H1 (cell line): ENCODE data around the gene SMG9. TPM values are rescaled to one million over a fixed set of nuclear protein-coding genes. Genes with fewer than 3 reads are reported as not detected.

ENCODE experiments used
- CTCF ChIA-PET: fragments of 300-600 bp; sonication (Branson Sonifier 250); formaldehyde crosslinking; loops from one replicate; lab custom pipeline; 2021; ENCODE audit not compliant: partially characterized antibody; lab: Charles Lee
- POLR2A ChIA-PET: fragments of 300-600 bp; sonication (Branson Sonifier 250); formaldehyde crosslinking; loops from one replicate; lab custom pipeline; 2021; ENCODE audit warnings: inconsistent platforms; ENCODE audit not compliant: partially characterized antibody; lab: Charles Lee
- DNase-seq, 2 experiments: peaks; one replicate each; pipeline versions ENCODE4 v3.0.0 to v3.0.0-alpha.2; 2010 to 2022; ENCODE audit warnings: low spot score in 2 of 2, low read depth in 1 of 2, mixed read lengths in 1 of 2
- FAIRE-seq: peaks from 2 replicates; lab custom pipeline; 2011; peaks lifted over from hg19 to GRCh38; lab: Jason Lieb, UNC
- H2AFZ ChIP-seq: 2 replicates; pipeline ENCODE4 v1.8.1; 2012; ENCODE audit warnings: low read length, inconsistent platforms
- H2AK5ac ChIP-seq: 2 replicates; pipeline ENCODE4 v1.6.1; 2013; ENCODE audit warnings: low read depth, low read length
- H2BK120ac ChIP-seq: replicated peaks from 2 replicates; pipeline ENCODE3; 2013; ENCODE audit warnings: low read depth, low read length, inconsistent platforms
- H2BK12ac ChIP-seq: 2 replicates; pipeline ENCODE4 v1.6.1; 2013; ENCODE audit warnings: low read depth, low read length
- H2BK15ac ChIP-seq: 2 replicates; pipeline ENCODE4 v1.6.1; 2013; ENCODE audit warnings: low read length
- H2BK20ac ChIP-seq: 2 replicates; pipeline ENCODE4 v1.6.1; 2013; ENCODE audit warnings: low read length
- H2BK5ac ChIP-seq: 2 replicates; pipeline ENCODE4 v1.6.1; 2013; ENCODE audit warnings: low read depth, low read length
- H3K14ac ChIP-seq: 2 replicates; pipeline ENCODE4 v1.6.1; 2013; ENCODE audit warnings: inconsistent platforms; ENCODE audit not compliant: insufficient read length
- H3K18ac ChIP-seq: 2 replicates; pipeline ENCODE4 v1.6.1; 2013; ENCODE audit warnings: low read length; ENCODE audit errors: extremely low read depth
- H3K23ac ChIP-seq: 2 replicates; pipeline ENCODE4 v1.6.1; 2013; ENCODE audit warnings: inconsistent platforms; ENCODE audit not compliant: insufficient read length
- H3K23me2 ChIP-seq: 2 replicates; pipeline ENCODE4 v1.6.1; 2013; ENCODE audit warnings: low read depth, low read length
- H3K27ac ChIP-seq: 2 replicates; pipeline ENCODE4 v1.6.1; 2011; ENCODE audit warnings: low read depth, low read length, inconsistent platforms
- H3K27me3 ChIP-seq, 4 experiments: replicated peaks in 1 of 4; 1 replicate in 1 of 4; 2 replicates in 3 of 4; pipeline versions ENCODE4 v1.6.1 to v1.8.1; 2011 to 2013; ENCODE audit warnings: low read length in 3 of 4, mild to moderate bottlenecking in 3 of 4, inconsistent platforms in 2 of 4, mixed read lengths in 2 of 4, moderate library complexity in 1 of 4; ENCODE audit not compliant: control insufficient read depth in 3 of 4, insufficient read depth in 3 of 4; ENCODE audit errors: extremely low read depth in 1 of 4
- H3K36me3 ChIP-seq, 4 experiments: 2 replicates each; pipeline versions ENCODE4 v1.6.1 to v1.8.1; 2011 to 2013; ENCODE audit warnings: mild to moderate bottlenecking in 4 of 4, low read length in 3 of 4, moderate library complexity in 2 of 4, control low read depth in 1 of 4, inconsistent platforms in 1 of 4; ENCODE audit not compliant: insufficient read depth in 4 of 4, control insufficient read depth in 2 of 4
- H3K4ac ChIP-seq: replicated peaks from 2 replicates; pipeline ENCODE3; 2013; ENCODE audit warnings: low read length, low read depth, mixed read lengths, inconsistent platforms; ENCODE audit not compliant: insufficient read length
- H3K4me1 ChIP-seq, 4 experiments: replicated peaks in 1 of 4; 1 replicate in 1 of 4; 2 replicates in 3 of 4; pipeline versions ENCODE4 v1.6.1 to v1.8.1; 2011 to 2013; ENCODE audit warnings: low read length in 3 of 4, inconsistent platforms in 2 of 4, mixed read lengths in 1 of 4; ENCODE audit not compliant: insufficient read depth in 4 of 4, control insufficient read depth in 3 of 4
- H3K4me2 ChIP-seq, 2 experiments: 2 replicates each; pipeline versions ENCODE4 v1.6.1 to v1.8.1; 2011 to 2013; ENCODE audit warnings: low read depth in 2 of 2, low read length in 2 of 2, control low read depth in 1 of 2, inconsistent platforms in 1 of 2, mild to moderate bottlenecking in 1 of 2; ENCODE audit not compliant: insufficient read depth in 1 of 2
- H3K4me3 ChIP-seq, 4 experiments: fragments of 200-600, 300-600 bp in 1 of 4; sonication (generic), shearing (Covaris generic), sonication (Bioruptor Twin) in 1 of 4; 2 replicates each; pipeline versions ENCODE4 v1.5.1 to v1.8.1; 2011 to 2016; ENCODE audit warnings: low read length in 4 of 4, low read depth in 3 of 4, control low read depth in 2 of 4, inconsistent platforms in 2 of 4, mild to moderate bottlenecking in 2 of 4, mixed read lengths in 1 of 4, moderate library complexity in 1 of 4; ENCODE audit not compliant: insufficient read depth in 2 of 4; ENCODE audit errors: extremely low read depth in 1 of 4
- H3K56ac ChIP-seq: replicated peaks from 2 replicates; pipeline ENCODE3; 2013; ENCODE audit warnings: low read depth, mild to moderate bottlenecking, mixed read lengths, low read length, inconsistent platforms; ENCODE audit not compliant: insufficient read length
- H3K79me1 ChIP-seq: 2 replicates; pipeline ENCODE4 v1.6.1; 2013; ENCODE audit warnings: low read depth, low read length, control low read depth
- H3K79me2 ChIP-seq, 2 experiments: 2 replicates each; pipeline versions ENCODE4 v1.6.1 to v1.8.1; 2012 to 2013; ENCODE audit warnings: low read length in 2 of 2, mild to moderate bottlenecking in 2 of 2, inconsistent platforms in 1 of 2; ENCODE audit not compliant: insufficient read depth in 2 of 2, control insufficient read depth in 1 of 2
- H3K9ac ChIP-seq, 4 experiments: replicated peaks in 1 of 4; 1 replicate in 1 of 4; 2 replicates in 3 of 4; pipeline versions ENCODE4 v1.6.1 to v1.8.1; 2011 to 2013; ENCODE audit warnings: low read depth in 3 of 4, low read length in 3 of 4, control low read depth in 2 of 4, mild to moderate bottlenecking in 2 of 4, moderate library complexity in 2 of 4, inconsistent platforms in 1 of 4; ENCODE audit errors: extremely low read depth in 1 of 4
- H3K9me3 ChIP-seq, 2 experiments: 2 replicates each; pipeline versions ENCODE4 v1.6.1 to v1.8.1; 2012 to 2013; ENCODE audit warnings: mild to moderate bottlenecking in 2 of 2, moderate library complexity in 2 of 2, control low read depth in 1 of 2, inconsistent platforms in 1 of 2, low read depth in 1 of 2, low read length in 1 of 2, mixed read lengths in 1 of 2; ENCODE audit not compliant: insufficient read depth in 2 of 2
- H4K20me1 ChIP-seq, 2 experiments: replicated peaks in 1 of 2; 2 replicates each; pipeline versions ENCODE3 to v1.8.1; 2011 to 2013; ENCODE audit warnings: inconsistent platforms in 2 of 2, low read length in 2 of 2, mild to moderate bottlenecking in 1 of 2; ENCODE audit not compliant: insufficient read depth in 2 of 2, control insufficient read depth in 1 of 2
- H4K5ac ChIP-seq: 2 replicates; pipeline ENCODE4 v1.6.1; 2013; ENCODE audit warnings: low read length, low read depth, mixed read lengths, inconsistent platforms; ENCODE audit not compliant: insufficient read length
- H4K8ac ChIP-seq: 2 replicates; pipeline ENCODE4 v1.8.0; 2013; ENCODE audit warnings: mild to moderate bottlenecking, moderate library complexity, low read length, inconsistent platforms; ENCODE audit not compliant: insufficient read depth; ENCODE audit errors: extremely low read depth
- H4K91ac ChIP-seq: replicated peaks from 2 replicates; pipeline ENCODE3; 2013; ENCODE audit warnings: low read length, mixed read lengths, inconsistent platforms; ENCODE audit not compliant: insufficient read length
- EGR1 ChIP-seq: IDR thresholded peaks from 2 replicates; pipeline ENCODE4 v1.6.1; 2011; ENCODE audit warnings: low read depth, low read length, borderline replicate concordance
- EZH2 ChIP-seq: fragments of 200-600 bp; sonication (generic); IDR thresholded peaks from 2 replicates; pipeline ENCODE4 v1.7.1; 2012; ENCODE audit warnings: low read depth, mild to moderate bottlenecking, moderate library complexity, low read length, inconsistent platforms; ENCODE audit not compliant: severe bottlenecking
- GTF2F1 ChIP-seq: IDR thresholded peaks from 2 replicates; pipeline ENCODE4 v1.6.1; 2012; ENCODE audit warnings: low read depth, low read length, improper control_type of control experiment, borderline replicate concordance
- POLR2A ChIP-seq, 2 experiments: IDR thresholded peaks; 1 replicate in 1 of 2; 2 replicates in 1 of 2; pipeline ENCODE4 v1.6.1; 2011; ENCODE audit warnings: low read depth in 2 of 2, low read length in 2 of 2, mild to moderate bottlenecking in 2 of 2; ENCODE audit errors: control extremely low read depth in 1 of 2
- SIN3A ChIP-seq, 2 experiments: IDR thresholded peaks in 1 of 2; conservative IDR thresholded peaks in 1 of 2; 2 replicates each; pipeline ENCODE4 v1.6.1; 2011 to 2012; ENCODE audit warnings: low read length in 2 of 2, improper control_type of control experiment in 1 of 2, low read depth in 1 of 2, mild to moderate bottlenecking in 1 of 2
- SIRT6 ChIP-seq: IDR thresholded peaks from one replicate; pipeline ENCODE4 v1.7.1; 2012; ENCODE audit warnings: low read length, inconsistent platforms
- SIX5 ChIP-seq: IDR thresholded peaks from 2 replicates; pipeline ENCODE4 v1.6.1; 2011; ENCODE audit warnings: mild to moderate bottlenecking, low read depth, low read length
- SP1 ChIP-seq: IDR thresholded peaks from 2 replicates; pipeline ENCODE4 v1.6.1; 2011; ENCODE audit warnings: low read depth, low read length
- SUZ12 ChIP-seq: fragments of 200-600 bp; sonication (generic); IDR thresholded peaks from 2 replicates; pipeline ENCODE4 v1.6.1; 2012; ENCODE audit warnings: mild to moderate bottlenecking, inconsistent platforms, low read length, moderate library complexity, mixed read lengths
- TBP ChIP-seq: IDR thresholded peaks from 2 replicates; pipeline ENCODE4 v1.6.1; 2011; ENCODE audit warnings: low read depth, low read length, improper control_type of control experiment
- WGBS, 2 experiments: shearing (Covaris generic) in 1 of 2; methylation state at CpG; one replicate each; pipeline versions ENCODE4 v1.1.6 to v1.1.7; 2013 to 2015; ENCODE audit warnings: low lambda C conversion rate in 2 of 2, mixed read lengths in 2 of 2, inconsistent platforms in 1 of 2, low coverage in 1 of 2, missing lambda C conversion rate in 1 of 2; ENCODE audit not compliant: insufficient replicate concordance in 2 of 2, insufficient coverage in 1 of 2, insufficient read length in 1 of 2; ENCODE audit errors: extremely low coverage in 1 of 2, missing lambda C conversion rate in 1 of 2; 5-methylcytosine and 5-hydroxymethylcytosine counted together
- polyA plus RNA-seq, 7 experiments: library from polyadenylated mRNA; depleted of rRNA in 3 of 7; stranded (reverse) in 5 of 7; unstranded in 2 of 7; fragments of >200 nt in 5 of 7; fragments of 200-250 nt in 2 of 7; gene quantifications; 1 replicate in 5 of 7; 2 replicates in 1 of 7; 4 replicates in 1 of 7; pipeline versions ENCODE4 v1.2.1 to v1.2.3, GENCODE V29; 2011 to 2013; ENCODE audit warnings: missing spikeins in 2 of 7, mixed read lengths in 2 of 7
- total RNA-seq: library from RNA; stranded (reverse); fragmentation: NEBNext Ultra II Directional; extraction: Animal tissue kit (Norgen Biotek cat#: 25700); gene quantifications from 2 replicates; pipeline ENCODE4 v1.2.1, GENCODE V29; 2021
- TF ChIP-seq, protein P1 (sequence below): IDR thresholded peaks from 2 replicates; pipeline ENCODE4 v1.6.1; 2012; ENCODE audit warnings: inconsistent platforms
- TF ChIP-seq, protein P2 (sequence below): IDR thresholded peaks from 2 replicates; pipeline ENCODE4 v1.6.1; 2011; ENCODE audit warnings: low read depth, mild to moderate bottlenecking, low read length; ENCODE audit not compliant: insufficient read depth

SMG9 gene
- total and polyA plus RNA-seq, 2 of the 8 experiments (the other 6 are each of a cell fraction or from before 2014, with no cell fraction given): 20.4 to 28.7 TPM

DNA sequence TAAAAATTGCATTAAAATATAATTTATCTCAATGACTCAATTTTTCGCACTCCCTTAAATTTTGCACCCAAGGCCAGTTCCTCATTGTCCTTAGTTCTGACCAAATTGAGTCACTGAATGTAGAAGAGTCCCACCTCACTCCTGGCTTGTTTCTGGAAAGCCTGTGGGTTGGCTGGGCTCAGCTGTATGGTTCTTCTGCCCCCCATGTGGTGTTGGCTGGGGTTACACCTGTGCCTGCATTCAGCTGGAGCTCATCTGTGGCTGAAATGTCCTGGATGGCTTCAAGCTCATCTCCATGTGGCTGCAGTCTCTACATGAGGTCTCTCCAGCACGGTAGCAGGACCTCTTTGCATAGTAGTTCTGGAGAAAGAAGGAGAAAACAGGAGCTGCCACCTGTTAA lies 46.0 kb downstream of the SMG9 start:
- H2BK5ac ChIP-seq: no peak overlapping the region
- 50% methylated on average over 2 of the region's 2 CpGs; no CpG with 5 or more reads in 1 of the 2 experiments for WGBS, 2 experiments
- H3K79me1 ChIP-seq: no peaks in the 10 kb centered on the region
- no peak overlapping the region for H3K56ac ChIP-seq
- H4K91ac ChIP-seq: no peak overlapping the region
- no peak overlapping the region for H2AFZ ChIP-seq
- H3K27me3 ChIP-seq: no peaks in the 10 kb centered on the region
- H3K4ac ChIP-seq: no peak overlapping the region
- H3K4me3 ChIP-seq: no peak overlapping the region
- no peaks in the 10 kb centered on the region for H3K79me2 ChIP-seq
- no peak for FAIRE-seq
- H2BK12ac ChIP-seq: no peak overlapping the region
- no peak overlapping the region for H2BK120ac ChIP-seq
- no peak overlapping the region for H2BK15ac ChIP-seq
- no peak overlapping the region for H3K9ac ChIP-seq
- no peaks in the 10 kb centered on the region for H4K20me1 ChIP-seq
- H3K18ac ChIP-seq: no peak overlapping the region
- H2BK20ac ChIP-seq: no peak overlapping the region
- H3K4me1 ChIP-seq: no peaks in the 10 kb centered on the region
- CTCF ChIA-PET: interaction anchor here (0.6 to 2.2 kb wide), 4 partner anchors 13 to 114 kb away, joined by 3 to 6 read pairs (median 4); no protein-coding TSS in a partner anchor
- H2AK5ac ChIP-seq: no peak overlapping the region
- POLR2A ChIA-PET: no interaction called here
- no peak overlapping the region for H3K4me2 ChIP-seq
- no peaks in the 10 kb centered on the region for H3K23me2 ChIP-seq
- no peak overlapping the region for H3K23ac ChIP-seq
- no peak overlapping the region for H4K8ac ChIP-seq
- peaks cover 5 to 7% of the 10 kb centered on the region in 2 experiments; a peak in 3 of 4 replicates for H3K9me3 ChIP-seq
- H3K36me3 ChIP-seq: no peaks in the 10 kb centered on the region
- no peak for DNase-seq
- no peak overlapping the region for H3K14ac ChIP-seq
- no peak overlapping the region for H4K5ac ChIP-seq
- no peak overlapping the region for H3K27ac ChIP-seq
- TF ChIP-seq EZH2: no peak
- TF ChIP-seq POLR2A (IDR thresholded peaks at IDR 0.05; ENCODE audit: control extremely low read depth in 1 of 2, low read depth in 2 of 2, low read length in 2 of 2): no peak
- no peak for TF ChIP-seq EGR1
- TF ChIP-seq SIN3A (conservative IDR thresholded peaks at IDR 0.05 in 1 of 2, IDR thresholded peaks at IDR 0.05 in 1 of 2; ENCODE audit: low read depth in 1 of 2, low read length in 2 of 2): no peak
- TF ChIP-seq SIRT6: no peak
- TF ChIP-seq SP1: no peak
- TF ChIP-seq, protein P1, sequence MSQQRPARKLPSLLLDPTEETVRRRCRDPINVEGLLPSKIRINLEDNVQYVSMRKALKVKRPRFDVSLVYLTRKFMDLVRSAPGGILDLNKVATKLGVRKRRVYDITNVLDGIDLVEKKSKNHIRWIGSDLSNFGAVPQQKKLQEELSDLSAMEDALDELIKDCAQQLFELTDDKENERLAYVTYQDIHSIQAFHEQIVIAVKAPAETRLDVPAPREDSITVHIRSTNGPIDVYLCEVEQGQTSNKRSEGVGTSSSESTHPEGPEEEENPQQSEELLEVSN: no peak
- TF ChIP-seq, protein P2, sequence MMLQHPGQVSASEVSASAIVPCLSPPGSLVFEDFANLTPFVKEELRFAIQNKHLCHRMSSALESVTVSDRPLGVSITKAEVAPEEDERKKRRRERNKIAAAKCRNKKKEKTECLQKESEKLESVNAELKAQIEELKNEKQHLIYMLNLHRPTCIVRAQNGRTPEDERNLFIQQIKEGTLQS: no peak
- no peak for TF ChIP-seq TBP
- no peak for TF ChIP-seq SUZ12
- no peak for TF ChIP-seq GTF2F1
- TF ChIP-seq SIX5: no peak
